Natural killer cell (primary cell): ENCODE results near the gene TOLLIP. TPM values are rescaled to one million over a fixed set of nuclear protein-coding genes. Genes with fewer than 3 reads are reported as not detected.
"Not testable (repeated sequence)": the region's sequence is repeated elsewhere in the genome, so short reads cannot be mapped to it uniquely, and the experiment has no call there.

Experiments used
- ATAC-seq, 3 donors: fragments of 150-1000 bp in 2 of 3; fragments of 200-7000 bp in 1 of 3; cut with Tn5 transposase; 1 replicate in 1 of 3; 2 replicates in 2 of 3; pipeline ENCODE4 v1.10.0; 2021; ENCODE audit warnings: mild to moderate bottlenecking in 2 of 3, moderate library complexity in 2 of 3
- DNase-seq, 2 donors: peaks; one replicate each; pipeline versions ENCODE4 v3.0.0 to v3.0.0-alpha.2; 2013 to 2021; ENCODE audit warnings: mixed read lengths in 1 of 2
- H3K27ac ChIP-seq: one replicate; pipeline ENCODE4 v1.5.1; 2013; ENCODE audit warnings: mild to moderate bottlenecking, low read length
- H3K27me3 ChIP-seq: one replicate; pipeline ENCODE4 v1.6.1; 2013; ENCODE audit warnings: low read length; ENCODE audit not compliant: control insufficient read depth, insufficient read depth
- H3K36me3 ChIP-seq: one replicate; pipeline ENCODE4 v1.6.1; 2013; ENCODE audit warnings: low read length; ENCODE audit not compliant: control insufficient read depth, insufficient read depth
- H3K4me1 ChIP-seq: one replicate; pipeline ENCODE4 v1.6.1; 2013; ENCODE audit warnings: low read length; ENCODE audit not compliant: control insufficient read depth, insufficient read depth
- H3K4me3 ChIP-seq: one replicate; pipeline ENCODE4 v1.5.1; 2013; ENCODE audit warnings: low read length
- H3K9me3 ChIP-seq: one replicate; pipeline ENCODE4 v1.6.1; 2013; ENCODE audit warnings: low read length; ENCODE audit not compliant: control insufficient read depth, insufficient read depth
- H3K27ac Mint-ChIP-seq, 2 donors: one replicate each; pipeline ENCODE4 v1.8.0; 2022; ENCODE audit warnings: mild to moderate bottlenecking in 2 of 2, mixed read lengths in 2 of 2, moderate library complexity in 1 of 2
- H3K27me3 Mint-ChIP-seq, 2 donors: one replicate each; pipeline ENCODE4 v1.8.0; 2022; ENCODE audit warnings: low read depth in 2 of 2, mixed read lengths in 2 of 2
- H3K36me3 Mint-ChIP-seq: one replicate; pipeline ENCODE4 v1.8.0; 2022; ENCODE audit warnings: mixed read lengths
- H3K4me1 Mint-ChIP-seq, 2 donors: one replicate each; pipeline ENCODE4 v1.8.0; 2022; ENCODE audit warnings: mixed read lengths in 2 of 2
- H3K4me3 Mint-ChIP-seq: one replicate; pipeline ENCODE4 v1.8.0; 2022; ENCODE audit warnings: mild to moderate bottlenecking, moderate library complexity, mixed read lengths
- H3K9me3 Mint-ChIP-seq, 2 donors: one replicate each; pipeline ENCODE4 v1.8.0; 2022; ENCODE audit warnings: mixed read lengths in 2 of 2
- WGBS: methylation state at CpG from one replicate; pipeline ENCODE4 v1.1.7; 2013; ENCODE audit warnings: missing lambda C conversion rate; ENCODE audit not compliant: insufficient coverage; 5-methylcytosine and 5-hydroxymethylcytosine counted together
- intact Hi-C: fragments of 100-400 bp; cut with micrococcal nuclease; formaldehyde crosslinking; loops from one replicate; pipeline ENCODE4 v1.14.2; 2022
- total RNA-seq, 4 donors: library from RNA; stranded (reverse); fragments of 120-200 nt in 1 of 4; gene quantifications; one replicate each; pipeline versions ENCODE4 v1.2.3 to v1.2.4, GENCODE V29; 2013 to 2022
- TF ChIP-seq, protein P1 (sequence below): fragments of 200-600 bp; IDR thresholded peaks from one replicate; pipeline ENCODE4 v1.8.0; 2022; ENCODE audit warnings: antibody characterized with exemption

Gene TOLLIP
- total RNA-seq, 3 donors from 2014 or later (not counting 1 experiment from before 2014, with no cell fraction given): 49.3 to 61.8 (median 54.8) TPM

DNA sequence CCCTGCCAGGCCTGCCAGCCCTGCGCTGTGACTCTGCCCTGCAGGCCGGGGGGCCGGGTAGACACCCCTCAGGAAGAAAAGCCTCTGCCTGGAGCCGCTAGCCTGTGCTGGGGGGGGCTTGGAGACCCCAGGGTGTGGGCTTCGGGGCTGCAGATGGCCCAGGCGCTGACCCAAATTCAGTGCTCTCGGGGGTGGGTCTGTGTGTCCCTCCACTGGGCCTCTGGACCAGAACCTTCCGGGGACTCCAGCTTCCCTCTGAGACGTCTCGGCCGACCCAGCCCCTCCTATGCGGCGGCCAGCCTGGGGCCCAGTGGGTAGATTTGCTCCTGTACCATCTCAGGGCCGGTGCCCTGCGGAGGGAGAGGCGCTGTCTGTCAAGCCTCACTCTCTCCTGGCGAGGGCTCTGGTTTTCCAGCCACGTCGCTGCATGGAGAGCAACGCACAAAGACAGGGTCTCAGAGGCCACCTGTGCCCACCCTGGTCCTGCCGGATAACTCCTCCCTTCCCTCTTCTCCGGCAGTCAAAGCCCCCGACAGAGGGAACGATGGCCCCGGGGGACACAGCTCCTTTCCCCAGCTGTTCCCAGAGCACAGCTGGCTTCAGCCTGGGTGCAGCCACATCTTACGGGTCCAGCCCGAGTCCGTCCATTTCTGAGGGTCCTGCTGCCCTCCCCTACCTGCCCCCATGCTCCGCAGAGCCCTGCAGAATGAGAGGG, 40.1 kb upstream of the TOLLIP start:
- no peaks in the 10 kb centered on the region for H3K27me3 ChIP-seq
- Mint-ChIP-seq H3K27me3 (peaks cover 0 to 4% of the 10 kb centered on the region in 2 donors), H3K27ac (no peak overlapping the region), H3K4me1 (no peaks in the 10 kb centered on the region), H3K36me3 (no peaks in the 10 kb centered on the region), H3K4me3 (no peak overlapping the region), H3K9me3 (no peaks in the 10 kb centered on the region)
- H3K4me1 ChIP-seq: no peaks in the 10 kb centered on the region
- 90% methylated on average over 29 of the region's 29 CpGs for WGBS
- H3K9me3 ChIP-seq: no peaks in the 10 kb centered on the region
- H3K27ac ChIP-seq: no peak overlapping the region
- TF ChIP-seq, protein P1, sequence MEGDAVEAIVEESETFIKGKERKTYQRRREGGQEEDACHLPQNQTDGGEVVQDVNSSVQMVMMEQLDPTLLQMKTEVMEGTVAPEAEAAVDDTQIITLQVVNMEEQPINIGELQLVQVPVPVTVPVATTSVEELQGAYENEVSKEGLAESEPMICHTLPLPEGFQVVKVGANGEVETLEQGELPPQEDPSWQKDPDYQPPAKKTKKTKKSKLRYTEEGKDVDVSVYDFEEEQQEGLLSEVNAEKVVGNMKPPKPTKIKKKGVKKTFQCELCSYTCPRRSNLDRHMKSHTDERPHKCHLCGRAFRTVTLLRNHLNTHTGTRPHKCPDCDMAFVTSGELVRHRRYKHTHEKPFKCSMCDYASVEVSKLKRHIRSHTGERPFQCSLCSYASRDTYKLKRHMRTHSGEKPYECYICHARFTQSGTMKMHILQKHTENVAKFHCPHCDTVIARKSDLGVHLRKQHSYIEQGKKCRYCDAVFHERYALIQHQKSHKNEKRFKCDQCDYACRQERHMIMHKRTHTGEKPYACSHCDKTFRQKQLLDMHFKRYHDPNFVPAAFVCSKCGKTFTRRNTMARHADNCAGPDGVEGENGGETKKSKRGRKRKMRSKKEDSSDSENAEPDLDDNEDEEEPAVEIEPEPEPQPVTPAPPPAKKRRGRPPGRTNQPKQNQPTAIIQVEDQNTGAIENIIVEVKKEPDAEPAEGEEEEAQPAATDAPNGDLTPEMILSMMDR: no peak
- H3K36me3 ChIP-seq: no peaks in the 10 kb centered on the region
- no peak overlapping the region for H3K4me3 ChIP-seq
- intact Hi-C loops: no loop called here
- DNase-seq (no peak), ATAC-seq (no peak)

DNA sequence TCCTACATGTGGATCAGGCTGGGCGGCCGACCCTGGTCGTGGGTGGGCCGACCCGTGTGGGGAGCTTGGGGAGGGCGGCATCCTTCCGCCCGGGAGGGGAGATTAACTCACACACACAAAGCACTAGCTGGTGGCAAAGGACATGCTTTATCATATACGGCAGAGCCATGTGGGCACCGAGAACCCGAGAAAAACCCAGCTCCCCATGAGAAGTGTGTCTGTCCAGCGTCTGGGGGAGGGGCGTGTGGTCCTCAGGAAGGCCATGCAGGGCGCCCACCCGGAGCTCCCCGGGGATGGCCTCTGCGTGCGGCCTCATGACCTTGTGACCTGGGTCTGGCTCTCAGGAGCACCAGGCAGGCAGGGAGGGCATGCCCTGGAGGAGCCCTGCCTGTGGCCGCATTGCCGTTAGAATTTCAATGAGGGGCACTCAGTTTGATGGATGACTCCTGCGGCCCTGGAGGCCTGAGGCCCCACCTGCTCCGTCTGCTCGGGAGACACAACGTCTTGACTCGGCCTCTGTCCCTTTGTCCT, 39.4 kb upstream of the TOLLIP start:
- Histone ChIP-seq H3K27me3 (no peaks in the 10 kb centered on the region), H3K4me3 (no peak overlapping the region), H3K27ac (no peak overlapping the region), H3K9me3 (no peaks in the 10 kb centered on the region), H3K36me3 (no peaks in the 10 kb centered on the region), H3K4me1 (no peaks in the 10 kb centered on the region)
- peaks cover 0 to 1% of the 10 kb centered on the region in 2 donors for H3K4me1 Mint-ChIP-seq
- DNase-seq: no peak
- H3K27ac Mint-ChIP-seq: no peak overlapping the region
- TF ChIP-seq, protein P1: no peak
- H3K4me3 Mint-ChIP-seq: no peak overlapping the region
- ATAC-seq: peak in 1 of 3 donors; percentile 14
- peaks cover 0 to 4% of the 10 kb centered on the region in 2 donors for H3K27me3 Mint-ChIP-seq
- intact Hi-C loops: no loop called here
- no peaks in the 10 kb centered on the region for H3K36me3 Mint-ChIP-seq
- H3K9me3 Mint-ChIP-seq: no peaks in the 10 kb centered on the region
- 74% methylated on average over 25 of the region's 25 CpGs for WGBS

DNA sequence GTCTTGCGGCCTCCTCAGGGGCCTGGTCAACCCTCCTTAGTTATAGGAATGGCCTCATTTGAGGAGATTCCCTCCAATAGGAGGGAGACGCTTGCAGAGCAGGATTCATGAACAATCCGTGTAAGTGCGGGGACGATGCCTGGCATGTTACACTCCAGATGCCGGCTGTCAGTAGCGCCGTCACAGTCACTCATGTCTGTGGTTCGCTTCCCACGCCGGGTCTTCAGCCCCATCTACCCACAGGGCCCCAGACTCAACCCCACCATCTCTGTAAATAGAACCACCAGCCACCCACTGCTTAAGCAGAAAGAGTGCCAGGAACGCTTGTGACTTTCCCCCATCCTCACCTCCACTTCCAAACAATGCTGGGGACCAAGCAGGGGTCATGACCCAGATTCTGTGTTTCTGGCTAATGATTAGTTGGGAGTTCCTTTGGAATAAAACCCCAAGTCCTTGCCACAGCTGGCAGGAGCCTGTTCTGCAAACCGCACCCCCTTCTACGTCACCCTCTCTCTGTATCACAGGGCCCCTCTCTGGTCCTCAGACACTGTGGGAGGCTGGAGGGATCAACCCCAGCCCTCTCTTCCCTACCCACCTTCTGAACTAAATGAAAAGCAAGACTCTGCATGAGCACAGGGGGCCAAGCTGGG, 38.8 kb upstream of the TOLLIP start:
- Histone ChIP-seq H3K9me3 (no peaks in the 10 kb centered on the region), H3K27ac (no peak overlapping the region), H3K36me3 (no peaks in the 10 kb centered on the region), H3K4me1 (no peaks in the 10 kb centered on the region), H3K27me3 (no peaks in the 10 kb centered on the region), H3K4me3 (no peak overlapping the region)
- no peak for ATAC-seq
- 91% methylated on average over 13 of the region's 14 CpGs for WGBS
- no peak for DNase-seq
- intact Hi-C loops: no loop called here
- Mint-ChIP-seq H3K9me3 (no peaks in the 10 kb centered on the region), H3K36me3 (no peaks in the 10 kb centered on the region), H3K4me1 (peaks cover 0 to 5% of the 10 kb centered on the region in 2 donors), H3K27ac (no peak overlapping the region), H3K4me3 (no peak overlapping the region), H3K27me3 (peaks cover 0 to 2% of the 10 kb centered on the region in 2 donors)
- TF ChIP-seq, protein P1: no peak

DNA sequence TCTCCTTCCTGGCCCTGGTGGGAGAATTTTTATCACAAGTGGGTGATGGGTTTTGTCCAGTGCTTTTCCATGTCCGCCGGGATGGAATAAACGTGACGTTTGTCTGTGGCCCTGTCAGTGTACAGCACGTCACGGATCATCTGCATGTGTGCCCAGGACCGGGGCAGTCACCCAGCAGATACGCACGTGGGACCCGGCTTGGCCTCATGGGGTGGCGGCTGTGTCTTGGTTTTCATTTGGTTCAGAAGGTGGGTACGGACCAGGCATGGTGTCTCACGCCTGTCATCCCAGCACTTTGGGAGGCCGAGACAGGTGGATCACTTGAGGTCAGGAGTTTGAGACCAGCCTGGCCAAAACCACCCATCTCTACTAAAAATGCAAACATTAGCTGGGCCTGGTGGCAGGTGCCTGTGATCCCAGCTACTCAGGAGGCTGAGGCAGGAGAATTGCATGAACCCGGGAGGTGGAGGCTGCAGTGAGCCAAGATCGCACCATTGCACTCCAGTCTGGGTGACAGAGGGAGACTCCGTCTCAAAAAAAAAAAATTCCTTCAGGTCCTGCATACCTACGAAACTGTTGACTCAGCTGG, 38.1 kb upstream of the TOLLIP start:
- H3K4me1 ChIP-seq, H3K36me3 Mint-ChIP-seq, H3K4me3 ChIP-seq, H3K27me3 ChIP-seq, intact Hi-C loops, ATAC-seq, H3K27me3 Mint-ChIP-seq, H3K36me3 ChIP-seq, H3K27ac Mint-ChIP-seq, H3K4me3 Mint-ChIP-seq, H3K27ac ChIP-seq, H3K9me3 ChIP-seq, DNase-seq, H3K4me1 Mint-ChIP-seq, H3K9me3 Mint-ChIP-seq: not testable (repeated sequence)
- WGBS: 96% methylated on average over 18 of the region's 18 CpGs
